ENCODE results near the gene SELENOF. TPM values are rescaled to one million over a fixed set of nuclear protein-coding genes. Genes with fewer than 3 reads are reported as not detected.

The SELENOF gene
- total RNA-seq, result 104 and 129 TPM in 2 replicates
- polyA plus RNA-seq (2012), result 141 TPM

- DNase-seq (ENCODE audit: low read depth), result peak; percentile 100
Observed at GRCh38 chr1:86913896-86914600, at the start of gene SELENOF. SELENOF (minus strand) TSS chr1:86914126; CDS start chr1:86914111, 15 bp downstream.

DNA sequence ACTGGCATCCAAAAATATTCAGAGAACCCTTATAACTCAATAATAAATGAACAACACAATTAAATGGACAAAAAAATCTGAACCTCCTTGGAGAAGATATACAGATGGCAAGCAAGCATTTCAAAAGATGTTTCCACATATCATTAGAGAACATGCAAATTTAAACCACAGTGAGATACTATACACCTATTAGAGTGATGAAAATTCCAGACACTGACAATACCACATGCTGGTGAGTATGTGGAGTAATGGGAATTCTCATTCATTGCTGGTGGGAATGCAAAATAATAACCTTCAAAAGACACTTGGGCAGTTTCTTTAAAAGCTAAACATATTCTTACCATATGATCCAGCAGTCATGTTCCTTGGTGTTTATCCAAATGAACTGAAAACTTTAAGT lies 46.6 kb upstream of the SELENOF start:
- DNase-seq (ENCODE audit: low read depth), result no peak

DNA sequence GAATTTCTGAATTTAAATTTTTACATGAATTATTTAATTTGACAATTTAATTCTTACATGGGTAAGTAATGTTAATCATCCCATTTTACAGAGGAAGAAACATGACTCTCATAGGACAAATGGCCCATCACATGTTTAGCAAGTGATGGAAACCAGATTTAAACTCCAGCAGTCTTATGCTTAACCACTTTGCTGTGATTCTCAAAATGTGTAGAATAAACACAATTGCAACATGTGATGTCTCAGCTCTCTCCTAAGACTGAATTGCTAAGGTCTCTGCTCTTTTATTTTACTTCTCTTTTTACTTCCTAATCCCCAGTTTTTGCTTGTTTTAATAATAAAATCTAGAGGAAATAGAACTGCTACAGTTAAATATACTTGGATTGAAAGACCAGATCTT lies 43.3 kb upstream of the SELENOF start:
- DNase-seq (ENCODE audit: low read depth), result no peak

- DNase-seq (ENCODE audit: low read depth), result no peak
Observed at GRCh38 chr1:86956221-86956620, 42.3 kb upstream of the SELENOF start.

DNA sequence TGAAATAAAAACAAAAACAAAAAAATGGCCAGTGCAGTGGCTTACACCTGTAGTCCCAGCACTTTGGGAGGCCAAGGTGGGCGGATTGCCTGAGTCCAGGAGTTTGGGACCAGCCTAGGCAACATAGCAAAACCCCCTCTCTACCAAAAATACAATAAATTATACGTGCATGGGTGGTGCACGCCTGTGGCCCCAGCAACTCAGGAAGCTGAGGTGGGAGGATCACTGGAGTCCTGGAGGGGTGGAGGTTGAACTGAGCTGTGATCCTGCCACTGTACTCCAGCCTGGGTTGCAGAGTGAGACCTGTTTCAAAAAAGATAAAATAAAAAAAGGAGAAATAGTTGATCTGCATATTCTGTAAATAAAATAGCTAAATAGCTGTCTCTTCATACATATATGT lies 41.8 kb upstream of the SELENOF start:
- DNase-seq (ENCODE audit: low read depth), result no peak

- no peak for DNase-seq (ENCODE audit: low read depth)
Observed at GRCh38 chr1:86953167-86953566, 39.2 kb upstream of the SELENOF start.

DNA sequence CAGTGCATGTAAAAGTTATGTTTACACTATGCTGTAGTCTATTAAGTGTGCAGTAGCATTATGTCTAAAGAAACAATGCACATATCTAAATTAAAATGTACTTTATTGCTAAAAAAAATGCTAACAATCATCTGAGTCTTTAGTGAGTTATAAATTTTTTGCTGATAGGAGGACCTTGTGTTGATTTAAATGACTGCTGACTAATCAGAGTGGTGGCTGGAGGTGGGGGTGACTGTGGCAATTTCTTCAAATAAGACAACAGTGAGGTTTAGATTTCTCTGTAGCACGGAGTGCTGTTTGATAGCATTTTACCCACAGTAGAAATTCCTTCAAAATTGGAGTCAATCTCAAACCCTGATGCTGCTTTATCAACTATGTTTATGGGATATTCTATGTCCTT lies 37.5 kb upstream of the SELENOF start:
- DNase-seq (ENCODE audit: low read depth), result no peak

GRCh38 chr1:86950712-86951419 lies 36.9 kb upstream of the SELENOF start:
- DNase-seq (ENCODE audit: low read depth), result no peak

GRCh38 chr1:86948212-86948611 lies 34.3 kb upstream of the SELENOF start:
- DNase-seq (ENCODE audit: low read depth), result no peak

GRCh38 chr1:86942743-86943142 lies 28.8 kb upstream of the SELENOF start:
- DNase-seq (ENCODE audit: low read depth), result no peak

DNA sequence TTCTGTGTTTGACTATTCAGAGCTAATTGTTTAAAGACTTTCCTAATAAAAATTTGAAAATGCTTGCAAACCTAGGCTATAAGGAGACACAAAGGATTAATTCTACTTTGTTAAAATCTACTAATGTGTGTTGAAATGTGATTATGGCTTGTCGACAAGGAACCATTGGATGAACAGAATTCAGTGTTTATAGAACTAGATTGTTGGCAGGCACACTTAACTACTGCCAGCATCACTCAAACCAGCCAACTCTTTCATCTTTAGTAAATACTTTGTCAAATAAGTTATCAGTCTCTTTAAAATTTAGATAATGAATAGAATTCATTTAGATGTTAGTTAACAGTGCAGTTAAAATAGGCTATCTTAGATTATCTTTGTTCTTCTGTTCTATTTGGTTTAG lies 28.1 kb upstream of the SELENOF start:
- no peak for DNase-seq (ENCODE audit: low read depth)

DNA sequence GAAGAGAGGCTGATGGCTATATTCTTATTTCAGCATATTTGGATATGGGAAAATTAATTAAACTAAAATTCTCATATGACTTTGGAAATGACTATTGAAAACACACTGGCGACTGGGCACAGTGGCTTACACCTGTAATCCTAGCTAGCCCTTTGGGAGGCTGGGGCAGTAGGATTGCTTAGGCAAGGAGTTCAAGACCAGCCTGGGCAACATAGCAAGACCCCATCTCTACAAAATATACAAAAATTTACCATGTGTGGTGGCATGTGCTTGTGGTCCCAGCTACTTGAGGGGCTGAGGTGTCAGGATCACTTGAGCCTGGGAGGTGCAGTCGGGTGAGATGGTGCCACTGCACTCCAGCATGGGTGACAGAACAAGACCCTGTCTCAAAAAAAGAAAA lies 26.7 kb upstream of the SELENOF start:
- no peak for DNase-seq (ENCODE audit: low read depth)

DNA sequence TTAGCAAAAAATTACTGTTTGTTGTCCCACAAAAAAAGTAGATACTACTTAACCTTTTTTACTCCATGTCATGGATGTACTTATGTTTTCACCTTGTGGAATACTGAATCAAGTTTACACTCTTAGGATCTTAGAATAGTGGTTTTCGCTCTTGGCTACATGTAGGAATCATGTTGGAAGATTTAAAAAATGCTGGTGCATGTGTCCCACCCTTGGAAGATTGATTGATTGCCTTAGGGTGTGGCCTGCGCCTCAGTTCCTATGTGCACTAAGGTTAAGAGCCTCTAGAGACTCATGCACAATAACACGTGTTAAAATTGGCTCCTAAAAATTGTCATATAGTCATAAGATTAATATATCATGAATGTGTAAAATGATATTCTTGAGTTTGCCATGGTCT lies 25.5 kb upstream of the SELENOF start:
- DNase-seq (ENCODE audit: low read depth), result no peak

- no peak for DNase-seq (ENCODE audit: low read depth)
Observed at GRCh38 chr1:86938855-86939254, 24.9 kb upstream of the SELENOF start.

- no peak for DNase-seq (ENCODE audit: low read depth)
Observed at GRCh38 chr1:86938450-86938849, 24.5 kb upstream of the SELENOF start.

DNA sequence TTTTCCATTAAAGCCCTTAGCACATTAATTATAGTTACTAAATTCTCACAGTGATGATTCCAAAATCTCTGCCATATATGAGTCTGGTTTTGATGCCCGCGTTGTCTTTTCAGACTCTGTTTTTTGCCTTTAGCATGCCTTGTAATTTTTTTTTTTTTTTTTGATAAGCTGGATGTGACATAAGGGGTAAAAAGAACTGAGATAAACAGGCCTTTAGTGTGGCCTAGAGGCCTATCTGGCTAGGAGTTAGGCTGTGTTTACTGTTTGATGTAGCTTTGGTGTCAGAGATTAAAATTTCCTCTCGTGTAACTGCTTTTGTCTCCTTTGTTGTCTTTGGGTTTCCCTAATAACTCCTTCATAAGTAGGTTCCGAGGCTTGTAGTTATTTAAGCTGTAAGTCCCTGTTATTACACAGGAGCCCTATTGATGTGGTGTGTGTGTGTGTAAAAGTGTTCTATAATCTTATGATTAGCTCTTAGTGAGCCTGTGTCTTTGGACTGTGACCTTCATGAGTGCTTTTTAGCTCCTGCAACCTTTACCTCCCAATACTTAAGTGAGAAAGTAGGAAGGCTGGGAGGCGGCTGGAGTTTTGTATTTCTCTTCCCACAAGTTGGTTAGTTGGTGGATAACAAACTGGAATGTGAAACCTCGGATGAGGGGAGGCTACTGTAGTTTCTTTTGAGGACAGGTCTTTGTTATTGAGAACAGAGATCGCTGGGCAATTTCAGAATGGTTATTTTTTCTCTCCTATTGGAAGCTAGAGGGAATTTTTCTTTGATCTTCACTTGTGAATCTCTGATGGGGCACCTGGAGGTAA lies 19.8 kb upstream of the SELENOF start:
- DNase-seq (ENCODE audit: low read depth), result peak; percentile 19

DNA sequence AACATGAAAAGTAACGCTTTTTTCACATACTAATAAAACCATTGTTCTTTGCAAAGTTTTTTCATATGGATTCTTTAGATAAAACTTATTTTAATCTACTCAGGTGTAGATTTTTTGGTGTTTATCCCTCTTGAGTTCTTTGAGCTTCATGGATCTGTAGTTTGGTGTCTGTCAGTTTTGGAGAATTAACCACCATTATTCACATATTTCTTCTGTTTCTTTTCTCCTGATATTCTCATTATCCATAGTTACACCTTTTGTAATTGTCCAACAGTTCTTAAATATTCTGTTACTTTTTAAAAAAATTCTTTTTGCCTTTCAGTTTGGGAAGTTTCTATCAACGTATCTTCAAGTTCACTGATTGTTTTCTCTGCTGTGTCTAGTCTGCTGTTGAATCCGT lies 19.1 kb upstream of the SELENOF start:
- DNase-seq (ENCODE audit: low read depth), result no peak

DNA sequence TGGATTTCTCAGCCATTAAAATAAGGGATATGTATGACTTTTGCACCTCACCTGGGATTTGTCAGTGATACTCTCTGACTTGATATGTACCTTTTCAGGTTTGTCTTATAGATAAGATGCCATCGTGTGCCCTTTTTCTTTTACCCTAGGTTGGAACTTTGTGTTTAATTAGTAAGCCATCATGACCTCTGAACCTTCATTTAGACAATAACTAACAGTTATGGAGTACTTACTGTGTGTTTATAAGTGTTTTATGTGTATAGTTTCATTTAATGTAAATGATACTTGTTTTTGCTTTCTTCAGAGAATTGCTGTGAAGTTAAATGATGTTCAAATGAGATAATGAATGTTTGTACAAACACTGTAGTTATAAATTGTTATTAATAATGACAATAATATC lies 14.9 kb upstream of the SELENOF start:
- DNase-seq (ENCODE audit: low read depth), result no peak

DNA sequence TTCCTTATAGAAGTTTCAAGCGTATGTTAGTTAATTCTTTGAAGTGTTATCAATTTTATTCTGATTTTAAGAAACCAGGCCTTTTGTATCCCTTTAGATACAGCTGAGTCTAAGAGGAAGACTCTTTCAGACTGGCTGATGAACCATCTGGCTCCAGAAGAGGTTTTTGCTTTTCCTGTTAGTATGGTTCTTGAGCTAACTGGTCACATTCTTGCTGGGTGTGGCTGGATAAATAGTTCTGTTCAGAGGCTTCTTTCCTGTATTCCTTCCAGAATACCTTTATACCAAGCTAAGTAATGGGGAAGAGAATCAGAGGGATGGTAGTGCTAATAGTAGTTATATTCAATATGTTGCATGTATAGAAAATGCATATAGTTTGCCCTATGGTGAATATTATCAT lies 13.0 kb upstream of the SELENOF start:
- DNase-seq (ENCODE audit: low read depth), result no peak

DNA sequence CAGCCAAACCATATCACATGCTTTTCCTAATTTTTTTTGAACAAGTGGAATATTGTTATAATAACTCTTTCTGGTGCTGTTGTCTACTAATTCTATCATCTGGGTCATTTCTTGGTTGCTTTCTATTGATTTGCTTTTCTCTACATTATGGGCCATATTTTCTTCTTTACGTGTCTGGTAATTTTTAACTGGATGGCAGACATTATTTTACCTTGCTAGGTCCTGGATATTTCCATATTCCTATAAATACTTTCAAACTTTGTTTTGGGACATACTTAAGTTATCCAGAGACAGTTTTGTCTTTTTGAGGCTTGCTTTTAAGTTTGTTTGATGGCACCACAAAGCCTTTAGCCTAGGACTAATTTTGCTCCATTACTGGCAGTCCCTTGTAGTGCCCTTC lies 11.8 kb upstream of the SELENOF start:
- no peak for DNase-seq (ENCODE audit: low read depth)

GRCh38 chr1:86924324-86924960 lies 10.5 kb upstream of the SELENOF start:
- no peak for DNase-seq (ENCODE audit: low read depth)

- DNase-seq (ENCODE audit: low read depth), result no peak
Observed at GRCh38 chr1:86922445-86922844, 8.5 kb upstream of the SELENOF start.

Data from myocyte (in vitro differentiated cells).